M059J (cell line): ENCODE data around the gene ST6GALNAC5. TPM values are rescaled to one million over a fixed set of nuclear protein-coding genes. Genes with fewer than 3 reads are reported as not detected.
A peak's percentile ranks its signal among the peaks of the same experiment; 100 is the strongest.

Experiments
- DNase-seq: peaks from one replicate; pipeline ENCODE4 v3.0.0-alpha.2; 2012; ENCODE audit warnings: low read depth
- total RNA-seq: library from RNA; depleted of rRNA; stranded (reverse); fragments of >200 nt; shearing (Covaris generic); gene quantifications from 2 replicates; pipeline ENCODE4 v1.2.3, GENCODE V29; 2014

The ST6GALNAC5 gene
- total RNA-seq, 1 experiment from 2014 or later, result 2.0 TPM

GRCh38 chr1:77047978-77048614 lies 180.8 kb downstream of the ST6GALNAC5 start:
- DNase-seq, result no peak

GRCh38 chr1:77048615-77049005 lies 181.3 kb downstream of the ST6GALNAC5 start:
- DNase-seq, result no peak

- no peak for DNase-seq
Observed at GRCh38 chr1:77051425-77051824, 184.1 kb downstream of the ST6GALNAC5 start.

DNA sequence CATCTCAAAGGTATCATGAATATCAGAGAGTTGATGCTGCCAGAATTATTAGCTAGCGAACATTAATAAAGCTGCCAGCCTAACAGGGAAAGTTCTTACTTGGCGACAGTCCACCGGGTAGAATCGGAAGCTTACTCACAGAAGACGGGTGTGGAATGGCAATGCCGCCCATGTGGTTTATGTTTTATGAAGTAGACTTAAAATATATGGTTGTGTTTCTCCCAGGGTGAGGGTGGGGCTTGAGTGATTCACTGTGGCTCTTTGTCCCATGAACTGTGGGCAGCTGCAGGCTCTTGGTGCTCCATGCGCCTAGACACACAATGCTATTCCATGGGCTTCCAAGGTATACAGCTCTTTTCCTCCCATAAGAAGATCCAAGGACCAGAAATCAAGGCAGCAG lies 189.2 kb downstream of the ST6GALNAC5 start:
- DNase-seq, result peak; percentile 41

- DNase-seq, result no peak
Observed at GRCh38 chr1:77057994-77058585, 190.8 kb downstream of the ST6GALNAC5 start.

DNA sequence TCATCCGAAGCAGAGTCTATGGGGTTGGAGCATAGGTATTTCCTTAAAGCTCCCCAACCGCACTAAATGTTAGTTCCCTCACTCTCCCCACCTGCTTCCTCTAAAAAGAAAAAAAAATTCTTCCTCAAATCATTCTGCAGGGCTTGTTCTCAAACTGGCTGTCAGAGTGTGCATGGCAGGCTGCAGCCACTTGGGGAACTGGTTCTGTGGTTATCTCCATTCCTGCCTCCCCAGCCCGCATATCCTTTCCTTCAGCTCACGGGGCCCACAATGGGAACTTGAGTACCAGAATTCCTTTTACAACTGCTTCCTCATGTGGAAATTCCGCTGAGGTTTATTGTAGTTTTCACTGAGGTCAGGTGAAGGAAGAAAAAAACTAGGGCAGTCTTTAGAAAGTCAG lies 192.7 kb downstream of the ST6GALNAC5 start:
- no peak for DNase-seq

- no peak for DNase-seq
Observed at GRCh38 chr1:77061162-77061561, 193.9 kb downstream of the ST6GALNAC5 start.

DNA sequence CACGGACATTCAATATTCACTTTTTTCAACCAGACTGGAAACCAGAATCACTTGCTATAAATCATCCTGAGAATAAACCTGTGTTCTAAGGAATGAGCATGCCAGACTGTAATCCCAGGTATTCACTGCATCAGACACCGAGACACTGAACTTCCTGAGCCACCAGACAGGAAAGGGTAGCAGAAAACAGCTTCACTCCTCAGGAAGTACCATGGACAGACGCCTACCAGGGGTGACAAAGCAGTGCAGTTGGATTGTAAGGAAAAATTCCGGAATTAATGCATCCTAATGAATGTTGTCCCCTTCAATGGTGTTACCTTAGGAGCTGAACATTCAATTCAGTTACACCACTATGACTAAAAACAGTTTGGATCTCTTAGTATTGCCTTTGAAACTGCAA lies 195.8 kb downstream of the ST6GALNAC5 start:
- DNase-seq, result peak; percentile 7

DNA sequence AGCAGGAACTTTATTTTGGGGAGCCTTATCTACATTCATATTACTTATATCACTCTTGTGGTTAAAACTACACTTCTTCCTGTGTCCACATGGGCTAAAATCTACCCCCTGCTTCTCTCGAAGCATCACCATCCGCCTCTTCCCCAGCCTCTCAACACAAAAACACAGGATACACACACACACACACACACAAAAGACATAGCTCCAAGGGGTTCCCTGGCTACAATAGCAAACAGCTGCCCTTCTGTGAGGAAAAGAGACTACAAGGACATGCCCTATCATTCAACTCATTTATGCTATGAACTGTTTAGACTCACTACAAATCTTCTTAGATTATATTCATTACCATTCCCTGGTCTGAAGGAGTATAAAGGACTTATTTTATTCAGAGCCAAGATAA lies 197.0 kb downstream of the ST6GALNAC5 start:
- no peak for DNase-seq

GRCh38 chr1:77065693-77066342 lies 198.5 kb downstream of the ST6GALNAC5 start:
- no peak for DNase-seq

- DNase-seq, result no peak
Observed at GRCh38 chr1:77068013-77068412, 200.7 kb downstream of the ST6GALNAC5 start.

GRCh38 chr1:77076759-77077158 lies 209.5 kb downstream of the ST6GALNAC5 start:
- no peak for DNase-seq

- no peak for DNase-seq
Observed at GRCh38 chr1:77081834-77082233, 214.6 kb downstream of the ST6GALNAC5 start.

- DNase-seq, result no peak
Observed at GRCh38 chr1:77084457-77084856, 217.2 kb downstream of the ST6GALNAC5 start.

GRCh38 chr1:77085109-77085508 lies 217.8 kb downstream of the ST6GALNAC5 start:
- DNase-seq, result no peak

DNA sequence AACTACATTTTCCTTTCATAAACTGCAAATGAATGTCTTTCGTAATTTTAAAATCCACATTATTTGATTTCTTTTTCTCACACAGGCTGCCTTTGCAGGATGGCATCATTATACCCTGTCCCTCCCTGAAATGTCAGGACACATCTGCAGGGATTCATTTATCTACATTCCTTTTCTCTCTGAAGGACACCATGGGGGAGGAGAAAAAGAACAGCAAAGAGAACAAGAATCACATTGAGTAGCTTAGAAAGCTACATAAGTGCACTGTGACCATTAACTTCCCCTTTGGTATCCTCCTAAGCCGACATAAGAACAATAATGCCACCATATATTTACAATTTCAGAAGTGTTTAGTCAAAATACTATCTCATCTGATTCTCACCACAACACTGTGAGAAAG lies 222.5 kb downstream of the ST6GALNAC5 start:
- no peak for DNase-seq

- no peak for DNase-seq
Observed at GRCh38 chr1:77095236-77095635, 228.0 kb downstream of the ST6GALNAC5 start.

- no peak for DNase-seq
Observed at GRCh38 chr1:77096496-77097255, 229.4 kb downstream of the ST6GALNAC5 start.

- DNase-seq, result peak; percentile 24
Observed at GRCh38 chr1:77100875-77101274, 233.6 kb downstream of the ST6GALNAC5 start.

DNA sequence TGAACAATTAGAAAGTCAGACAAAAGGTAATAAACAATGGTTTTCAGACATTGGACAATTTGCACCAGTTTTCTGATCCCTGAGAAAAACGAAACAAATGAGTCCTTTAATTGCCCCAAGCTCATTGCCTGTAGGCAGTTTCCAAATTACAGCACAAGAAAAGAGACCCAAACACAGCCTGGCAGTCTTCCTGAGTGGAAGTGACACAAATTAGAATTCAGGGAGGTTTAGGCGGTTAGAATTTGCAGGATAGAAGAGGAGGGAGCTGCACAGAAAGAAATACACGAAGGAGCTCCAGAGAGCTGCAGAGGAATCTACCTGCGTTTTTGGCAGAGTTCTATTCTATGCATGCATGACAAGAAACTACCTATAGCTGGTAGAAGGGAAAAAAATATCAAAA lies 236.2 kb downstream of the ST6GALNAC5 start:
- DNase-seq, result no peak

- no peak for DNase-seq
Observed at GRCh38 chr1:77104672-77105071, 237.4 kb downstream of the ST6GALNAC5 start.
